GM15510 (cell line): ENCODE measurements around the gene DAZAP1.

Experiments
- POLR2A ChIP-seq: IDR thresholded peaks from 3 replicates; pipeline ENCODE4 v1.6.1; 2011; ENCODE audit warnings: borderline replicate concordance; ENCODE audit not compliant: insufficient read length; ENCODE audit errors: extremely low read depth

DAZAP1 gene

GRCh38 chr19:1460033-1460995 lies 52.9 kb downstream of the DAZAP1 start:
- no peak for TF ChIP-seq POLR2A

- no peak for TF ChIP-seq POLR2A
Observed at GRCh38 chr19:1461862-1462261, 54.5 kb downstream of the DAZAP1 start.

- no peak for TF ChIP-seq POLR2A
Observed at GRCh38 chr19:1465191-1466016, 58.0 kb downstream of the DAZAP1 start.

- no peak for TF ChIP-seq POLR2A
Observed at GRCh38 chr19:1466018-1466460, 58.7 kb downstream of the DAZAP1 start.

- no peak for TF ChIP-seq POLR2A
Observed at GRCh38 chr19:1466461-1467214, 59.3 kb downstream of the DAZAP1 start.

GRCh38 chr19:1467215-1467489 lies 59.8 kb downstream of the DAZAP1 start:
- no peak for TF ChIP-seq POLR2A

GRCh38 chr19:1467490-1468273 lies 60.3 kb downstream of the DAZAP1 start:
- no peak for TF ChIP-seq POLR2A

GRCh38 chr19:1468274-1468820 lies 61.0 kb downstream of the DAZAP1 start:
- no peak for TF ChIP-seq POLR2A

GRCh38 chr19:1468821-1469254 lies 61.5 kb downstream of the DAZAP1 start:
- no peak for TF ChIP-seq POLR2A

- no peak for TF ChIP-seq POLR2A
Observed at GRCh38 chr19:1469255-1470054, 62.1 kb downstream of the DAZAP1 start.

GRCh38 chr19:1470055-1470304 lies 62.6 kb downstream of the DAZAP1 start:
- TF ChIP-seq POLR2A, result no peak

- no peak for TF ChIP-seq POLR2A
Observed at GRCh38 chr19:1470305-1471009, 63.1 kb downstream of the DAZAP1 start.
